Karpas-422 (cell line): ENCODE results near the gene SLC12A7. TPM values are rescaled to one million over a fixed set of nuclear protein-coding genes. Genes with fewer than 3 reads are reported as not detected.

Experiments
- DNase-seq: peaks from one replicate; pipeline ENCODE4 v3.0.0-alpha.2; 2015
- H2AFZ ChIP-seq: fragments of 200-600 bp; sonication (generic); 2 replicates; pipeline ENCODE4 v1.6.1; 2014; ENCODE audit warnings: antibody characterized with exemption, low read length, mixed read lengths
- H3K27ac ChIP-seq: fragments of 200-600 bp; sonication (generic); 2 replicates; pipeline ENCODE4 v1.5.1; 2014; ENCODE audit warnings: mild to moderate bottlenecking, low read length, moderate library complexity
- H3K27me3 ChIP-seq: fragments of 200-600 bp; sonication (generic); 2 replicates; pipeline ENCODE4 v1.6.1; 2014; ENCODE audit warnings: low read length, mixed read lengths
- H3K36me3 ChIP-seq: fragments of 200-600 bp; sonication (generic); 2 replicates; pipeline ENCODE4 v1.6.1; 2014; ENCODE audit warnings: low read length, mixed read lengths; ENCODE audit not compliant: insufficient read depth
- H3K4me1 ChIP-seq: fragments of 200-600 bp; sonication (generic); 2 replicates; pipeline ENCODE4 v1.6.1; 2014; ENCODE audit warnings: mild to moderate bottlenecking, low read length, mixed read lengths
- H3K4me2 ChIP-seq: fragments of 200-600 bp; sonication (generic); 2 replicates; pipeline ENCODE4 v1.6.1; 2014; ENCODE audit warnings: low read length, low read depth, mild to moderate bottlenecking; ENCODE audit not compliant: poor library complexity, severe bottlenecking
- H3K4me3 ChIP-seq: fragments of 200-600 bp; sonication (generic); 2 replicates; pipeline ENCODE4 v1.5.1; 2014; ENCODE audit warnings: mild to moderate bottlenecking, antibody characterized with exemption, low read length, mixed read lengths
- H3K79me2 ChIP-seq: fragments of 200-600 bp; sonication (generic); 2 replicates; pipeline ENCODE4 v1.6.1; 2014; ENCODE audit warnings: mild to moderate bottlenecking, low read length, mixed read lengths
- H3K9ac ChIP-seq: fragments of 200-600 bp; sonication (generic); 2 replicates; pipeline ENCODE4 v1.6.0; 2014; ENCODE audit warnings: low read length
- H3K9me2 ChIP-seq: fragments of 200-600 bp; sonication (generic), shearing (Covaris generic); replicated peaks from 2 replicates; pipeline ENCODE4 v1.6.0; 2014; ENCODE audit warnings: mild to moderate bottlenecking, low read length, moderate library complexity; ENCODE audit not compliant: insufficient read depth
- H3K9me3 ChIP-seq: fragments of 300-700, 200-600 bp; sonication (generic); 2 replicates; pipeline ENCODE4 v1.6.1; 2014; ENCODE audit warnings: low read length, mixed read lengths
- H4K20me1 ChIP-seq: fragments of 200-600 bp; sonication (generic); 2 replicates; pipeline ENCODE4 v1.6.1; 2014; ENCODE audit warnings: mild to moderate bottlenecking, antibody characterized with exemption, low read length, low read depth; ENCODE audit not compliant: insufficient read depth
- total RNA-seq: library from RNA; depleted of rRNA; stranded (reverse); fragments of >200 nt; shearing (Covaris generic); gene quantifications from 2 replicates; pipeline ENCODE4 v1.2.3, GENCODE V29; 2014; ENCODE audit warnings: low replicate concordance

Gene SLC12A7
- total RNA-seq, 1 experiment from 2014 or later, result not detected

DNA sequence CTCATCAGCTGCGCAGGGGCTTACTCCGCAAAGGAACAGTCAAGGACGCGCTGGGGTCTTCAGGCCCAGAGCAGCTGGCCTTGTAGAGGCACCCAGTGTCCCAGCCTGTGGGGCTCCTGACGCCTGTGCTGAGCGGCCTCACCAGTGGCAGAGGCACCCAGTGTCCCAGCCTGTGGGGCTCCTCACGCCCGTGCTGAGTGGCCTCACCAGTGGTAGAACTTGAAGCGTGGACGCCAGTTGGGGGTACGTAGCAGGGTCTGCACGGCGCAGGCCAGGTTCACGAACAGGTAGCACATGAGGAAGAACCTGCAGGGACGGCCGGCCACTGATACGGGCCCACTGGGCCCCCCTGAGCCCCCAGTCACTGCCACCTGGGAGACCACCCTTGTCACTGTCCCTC lies 35.9 kb downstream of the SLC12A7 start:
- H3K4me2 ChIP-seq, result no peak overlapping the region
- no peak overlapping the region for H2AFZ ChIP-seq
- no peak for DNase-seq
- H3K36me3 ChIP-seq, result no peaks in the 10 kb centered on the region
- no peak overlapping the region for H3K27ac ChIP-seq
- H3K9me2 ChIP-seq, result no peaks in the 10 kb centered on the region
- H3K9ac ChIP-seq, result no peak overlapping the region
- no peaks in the 10 kb centered on the region for H3K27me3 ChIP-seq
- H3K9me3 ChIP-seq, result no peaks in the 10 kb centered on the region
- H3K4me1 ChIP-seq, result no peaks in the 10 kb centered on the region
- H4K20me1 ChIP-seq, result no peaks in the 10 kb centered on the region
- no peak overlapping the region for H3K4me3 ChIP-seq
- no peaks in the 10 kb centered on the region for H3K79me2 ChIP-seq

DNA sequence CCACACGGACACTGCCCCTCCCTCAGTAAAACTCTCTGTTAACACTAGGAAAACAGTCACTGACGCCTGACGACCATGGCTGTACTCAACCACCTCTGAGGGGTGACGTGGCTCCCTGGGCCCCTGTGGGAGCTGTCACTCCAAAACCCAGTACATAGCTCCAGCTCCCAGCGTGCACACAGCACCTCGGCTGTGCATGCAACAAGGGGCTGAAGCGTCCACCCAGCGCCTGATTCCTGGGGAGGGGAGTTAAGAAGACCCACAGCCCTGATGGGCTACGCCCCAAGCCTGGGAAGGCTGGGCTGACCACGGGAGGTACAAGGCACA lies 36.3 kb downstream of the SLC12A7 start:
- no peak for DNase-seq
- H3K9me3 ChIP-seq, result no peaks in the 10 kb centered on the region
- H2AFZ ChIP-seq, result no peak overlapping the region
- H3K27me3 ChIP-seq, result no peaks in the 10 kb centered on the region
- H3K27ac ChIP-seq, result no peak overlapping the region
- no peaks in the 10 kb centered on the region for H3K36me3 ChIP-seq
- H3K9ac ChIP-seq, result no peak overlapping the region
- no peaks in the 10 kb centered on the region for H3K4me1 ChIP-seq
- no peaks in the 10 kb centered on the region for H4K20me1 ChIP-seq
- H3K4me2 ChIP-seq, result no peak overlapping the region
- H3K9me2 ChIP-seq, result no peaks in the 10 kb centered on the region
- no peak overlapping the region for H3K4me3 ChIP-seq
- no peaks in the 10 kb centered on the region for H3K79me2 ChIP-seq

DNA sequence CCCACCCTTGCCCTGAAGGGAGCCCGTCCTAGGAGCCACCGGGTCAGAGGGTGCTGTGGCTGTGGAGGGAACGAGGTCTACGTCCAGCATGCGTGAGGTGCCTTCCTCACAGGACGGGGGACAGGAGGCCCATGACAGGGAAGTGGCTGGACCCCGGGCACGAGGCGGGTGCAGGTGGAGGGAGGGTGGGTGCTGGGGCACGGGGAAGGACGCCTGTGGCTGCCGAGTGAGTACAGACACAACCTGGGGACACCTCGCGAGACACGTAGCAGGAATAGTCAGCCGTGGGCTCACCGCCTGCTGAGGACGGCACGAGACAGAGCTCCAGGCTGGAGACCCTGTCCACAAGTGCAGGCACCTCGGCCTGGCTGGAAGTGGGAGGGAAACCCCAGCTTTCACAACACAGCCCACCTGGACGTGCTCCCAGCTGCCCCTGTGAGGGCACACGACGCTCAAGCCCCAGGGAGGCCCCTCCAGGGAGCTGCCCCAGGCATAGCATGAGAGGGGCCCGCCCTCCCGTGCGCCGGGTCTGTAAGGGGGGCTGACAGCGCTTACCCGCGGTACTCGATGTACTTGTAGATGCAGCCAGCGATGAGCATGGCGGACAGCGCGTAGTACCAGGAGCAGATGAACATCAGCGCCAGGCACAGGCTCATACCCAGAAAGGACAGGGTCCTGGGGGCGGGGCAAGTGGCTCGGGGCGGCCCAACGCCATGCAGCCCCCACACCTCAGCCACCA lies 36.9 kb downstream of the SLC12A7 start:
- Histone ChIP-seq H3K4me1 (no peaks in the 10 kb centered on the region), H3K4me3 (no peak overlapping the region), H3K9me3 (no peaks in the 10 kb centered on the region), H3K27me3 (no peaks in the 10 kb centered on the region), H2AFZ (no peak overlapping the region), H3K9ac (no peak overlapping the region), H3K27ac (no peak overlapping the region), H3K36me3 (no peaks in the 10 kb centered on the region), H3K9me2 (no peaks in the 10 kb centered on the region), H3K79me2 (no peaks in the 10 kb centered on the region), H3K4me2 (no peak overlapping the region), H4K20me1 (no peaks in the 10 kb centered on the region)
- no peak for DNase-seq

DNA sequence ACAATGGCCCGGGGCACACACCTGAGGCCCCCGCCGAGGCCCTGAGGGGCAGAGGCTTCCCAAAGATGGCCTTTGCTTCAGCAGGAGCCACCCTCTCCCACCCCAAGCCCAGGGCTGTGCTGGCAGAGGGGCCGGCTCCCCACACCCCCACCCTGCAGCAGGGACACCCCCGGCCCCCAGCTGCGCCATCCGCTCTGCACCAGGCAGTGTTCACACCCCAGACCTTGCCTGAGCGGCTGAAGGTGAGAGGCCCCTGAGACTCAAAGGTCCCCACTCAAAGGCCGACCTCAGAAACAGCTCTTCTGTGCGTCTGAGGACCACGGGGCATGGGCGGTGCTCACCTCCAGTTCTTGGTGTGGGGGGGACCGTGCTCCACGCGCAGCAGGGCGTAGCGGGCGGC lies 37.6 kb downstream of the SLC12A7 start:
- no peak overlapping the region for H3K27ac ChIP-seq
- H3K4me1 ChIP-seq, result no peaks in the 10 kb centered on the region
- no peaks in the 10 kb centered on the region for H4K20me1 ChIP-seq
- no peak overlapping the region for H3K9ac ChIP-seq
- H3K9me3 ChIP-seq, result no peaks in the 10 kb centered on the region
- H2AFZ ChIP-seq, result no peak overlapping the region
- H3K9me2 ChIP-seq, result no peaks in the 10 kb centered on the region
- no peaks in the 10 kb centered on the region for H3K36me3 ChIP-seq
- no peaks in the 10 kb centered on the region for H3K79me2 ChIP-seq
- H3K4me2 ChIP-seq, result no peak overlapping the region
- DNase-seq, result no peak
- H3K4me3 ChIP-seq, result no peak overlapping the region
- H3K27me3 ChIP-seq, result no peaks in the 10 kb centered on the region

DNA sequence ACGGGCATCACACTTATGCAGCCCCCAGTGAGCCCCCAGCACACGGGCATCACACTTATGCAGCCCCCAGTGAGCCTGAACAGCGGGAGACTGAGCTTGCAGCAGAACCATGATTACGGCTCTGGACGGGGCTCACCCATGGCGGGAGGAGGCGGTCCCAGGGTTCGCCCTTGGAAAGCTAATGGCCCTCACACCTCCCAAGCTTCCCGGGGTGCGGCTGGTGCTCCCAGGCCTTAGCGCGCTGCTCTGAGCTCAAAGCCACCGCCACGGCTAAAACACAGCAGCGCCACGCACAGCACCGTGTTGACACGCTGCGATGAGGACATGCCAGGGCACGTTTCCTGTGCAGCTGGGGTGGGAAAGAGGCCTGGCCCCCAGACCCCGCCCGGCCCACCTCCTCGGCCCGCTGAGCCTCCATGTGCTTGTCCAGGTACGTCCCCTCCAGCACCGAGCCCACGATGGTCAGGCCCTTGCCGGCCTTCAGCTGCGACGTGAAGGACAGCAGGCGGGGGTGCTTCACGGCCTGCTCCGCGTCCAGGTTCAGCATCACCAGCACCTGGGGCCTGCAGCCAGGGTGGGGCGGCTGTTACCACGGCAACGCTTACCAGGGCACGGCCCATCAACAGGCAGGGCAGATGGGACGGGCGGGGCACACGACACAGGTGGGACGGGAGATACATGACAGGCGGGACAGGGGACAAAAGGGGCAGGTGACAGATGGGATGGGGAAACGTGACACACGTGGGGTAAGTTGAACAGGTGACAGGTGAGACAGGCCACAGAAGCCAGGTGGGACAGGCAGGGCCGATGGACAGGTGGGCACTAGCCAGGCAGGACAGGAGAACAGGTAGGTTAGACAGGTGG lies 38.4 kb downstream of the SLC12A7 start:
- no peak overlapping the region for H2AFZ ChIP-seq
- no peak overlapping the region for H3K4me3 ChIP-seq
- no peaks in the 10 kb centered on the region for H4K20me1 ChIP-seq
- no peak overlapping the region for H3K4me2 ChIP-seq
- no peaks in the 10 kb centered on the region for H3K36me3 ChIP-seq
- no peaks in the 10 kb centered on the region for H3K79me2 ChIP-seq
- H3K27ac ChIP-seq, result no peak overlapping the region
- no peaks in the 10 kb centered on the region for H3K9me3 ChIP-seq
- H3K9me2 ChIP-seq, result no peaks in the 10 kb centered on the region
- no peaks in the 10 kb centered on the region for H3K27me3 ChIP-seq
- H3K4me1 ChIP-seq, result no peaks in the 10 kb centered on the region
- no peak for DNase-seq
- no peak overlapping the region for H3K9ac ChIP-seq

DNA sequence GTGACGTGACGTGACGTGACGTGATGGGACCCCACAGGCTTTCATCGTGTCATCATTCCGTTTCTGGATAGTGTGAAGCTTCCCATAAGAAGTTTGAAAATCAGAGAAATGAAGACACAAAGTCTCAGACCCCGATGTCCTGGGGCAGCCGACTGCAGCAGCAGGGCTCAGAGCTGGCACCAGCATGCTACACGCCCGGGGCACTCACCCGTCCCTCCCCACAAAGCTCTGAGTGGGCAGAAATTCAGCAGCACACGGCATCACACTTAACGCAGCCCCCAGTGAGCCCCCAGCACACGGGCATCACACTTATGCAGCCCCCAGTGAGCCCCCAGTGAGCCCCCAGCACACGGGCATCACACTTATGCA lies 42.2 kb downstream of the SLC12A7 start:
- H4K20me1 ChIP-seq, result no peaks in the 10 kb centered on the region
- no peaks in the 10 kb centered on the region for H3K27me3 ChIP-seq
- no peaks in the 10 kb centered on the region for H3K4me1 ChIP-seq
- no peaks in the 10 kb centered on the region for H3K79me2 ChIP-seq
- no peak overlapping the region for H3K4me2 ChIP-seq
- H3K27ac ChIP-seq, result no peak overlapping the region
- no peak overlapping the region for H2AFZ ChIP-seq
- H3K9me3 ChIP-seq, result no peaks in the 10 kb centered on the region
- H3K36me3 ChIP-seq, result no peaks in the 10 kb centered on the region
- no peak overlapping the region for H3K4me3 ChIP-seq
- no peak for DNase-seq
- no peaks in the 10 kb centered on the region for H3K9me2 ChIP-seq
- H3K9ac ChIP-seq, result no peak overlapping the region

DNA sequence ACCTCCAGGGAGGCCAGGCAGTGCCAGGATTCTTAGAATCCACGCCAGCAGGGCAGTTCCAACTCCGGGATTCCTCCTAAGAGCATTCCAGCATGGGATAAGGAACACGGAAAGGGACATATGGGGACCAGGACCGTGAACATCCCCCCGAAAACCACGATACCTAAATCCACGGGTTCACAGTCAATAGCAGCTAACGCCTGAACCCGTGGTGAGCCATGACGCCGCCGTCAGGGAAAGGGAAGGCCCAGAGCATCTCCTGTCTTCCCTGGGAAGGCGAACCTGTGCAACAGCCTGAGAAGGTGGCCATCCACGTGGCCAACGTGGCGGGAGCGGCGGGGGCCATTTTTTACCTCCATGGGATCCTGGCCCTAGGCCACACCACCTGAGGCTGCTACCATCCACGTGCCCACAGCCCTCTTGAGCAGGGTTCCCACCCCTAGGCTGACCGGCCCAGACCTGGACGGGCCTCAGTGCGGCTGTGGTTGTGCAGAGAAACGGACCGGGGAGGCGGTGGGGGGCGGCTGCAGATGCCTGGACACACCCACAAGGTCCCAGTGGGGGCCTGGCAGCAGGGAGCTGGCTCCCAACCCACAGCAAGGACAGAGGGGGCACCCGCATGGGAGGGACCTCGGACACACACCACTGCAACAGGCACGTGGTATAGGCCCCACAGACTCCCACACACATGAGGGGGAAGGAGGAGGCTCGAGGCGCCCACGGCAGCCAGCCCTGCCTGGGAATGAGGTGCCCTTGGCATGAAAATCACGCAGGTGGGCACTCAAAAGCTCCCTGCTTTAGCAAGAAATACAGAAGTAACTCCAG lies 42.8 kb downstream of the SLC12A7 start:
- H3K36me3 ChIP-seq, result no peaks in the 10 kb centered on the region
- no peak overlapping the region for H3K4me2 ChIP-seq
- no peaks in the 10 kb centered on the region for H3K27me3 ChIP-seq
- no peaks in the 10 kb centered on the region for H3K9me2 ChIP-seq
- no peak overlapping the region for H3K4me3 ChIP-seq
- H3K9me3 ChIP-seq, result no peaks in the 10 kb centered on the region
- H4K20me1 ChIP-seq, result no peaks in the 10 kb centered on the region
- H3K27ac ChIP-seq, result no peak overlapping the region
- H2AFZ ChIP-seq, result no peak overlapping the region
- no peak for DNase-seq
- H3K4me1 ChIP-seq, result no peaks in the 10 kb centered on the region
- no peak overlapping the region for H3K9ac ChIP-seq
- H3K79me2 ChIP-seq, result no peaks in the 10 kb centered on the region
